ENCODE measurements around the gene DPP6. TPM values are rescaled to one million over a fixed set of nuclear protein-coding genes. Genes with fewer than 3 reads are reported as not detected.

The DPP6 gene
- total RNA-seq, 2 donors from 2014 or later, result 0.05 to 38.7 TPM

DNA sequence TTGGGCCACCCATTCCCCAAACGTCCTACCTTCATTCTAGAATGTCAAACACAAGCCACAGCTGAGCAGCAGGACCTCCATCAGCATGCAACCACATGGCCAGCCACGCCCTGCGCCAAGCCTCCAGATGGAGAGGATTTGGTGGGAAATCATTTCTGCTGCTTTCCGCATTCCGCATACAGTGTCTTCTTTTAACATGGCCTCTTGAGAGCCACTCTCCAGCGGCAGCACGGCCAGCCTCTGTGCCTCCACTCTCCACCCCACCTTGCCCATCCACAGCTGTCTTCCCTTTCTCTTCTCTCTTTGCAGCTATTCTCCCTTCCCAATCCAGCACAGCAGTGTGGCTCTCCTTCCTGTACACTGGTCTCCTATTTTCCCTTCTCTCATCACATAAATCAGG is 561.6 kb downstream of the DPP6 start:
- H3K27ac ChIP-seq, result no peak overlapping the region
- intact Hi-C loops (cut with DNase I), result no loop called here

GRCh38 chr7:154620141-154620755 is 568.0 kb downstream of the DPP6 start:
- intact Hi-C loops (cut with DNase I), result no loop called here
- TF ChIP-seq POLR2A (IDR thresholded peaks at IDR 0.05), result no peak
- TF ChIP-seq, protein P1, sequence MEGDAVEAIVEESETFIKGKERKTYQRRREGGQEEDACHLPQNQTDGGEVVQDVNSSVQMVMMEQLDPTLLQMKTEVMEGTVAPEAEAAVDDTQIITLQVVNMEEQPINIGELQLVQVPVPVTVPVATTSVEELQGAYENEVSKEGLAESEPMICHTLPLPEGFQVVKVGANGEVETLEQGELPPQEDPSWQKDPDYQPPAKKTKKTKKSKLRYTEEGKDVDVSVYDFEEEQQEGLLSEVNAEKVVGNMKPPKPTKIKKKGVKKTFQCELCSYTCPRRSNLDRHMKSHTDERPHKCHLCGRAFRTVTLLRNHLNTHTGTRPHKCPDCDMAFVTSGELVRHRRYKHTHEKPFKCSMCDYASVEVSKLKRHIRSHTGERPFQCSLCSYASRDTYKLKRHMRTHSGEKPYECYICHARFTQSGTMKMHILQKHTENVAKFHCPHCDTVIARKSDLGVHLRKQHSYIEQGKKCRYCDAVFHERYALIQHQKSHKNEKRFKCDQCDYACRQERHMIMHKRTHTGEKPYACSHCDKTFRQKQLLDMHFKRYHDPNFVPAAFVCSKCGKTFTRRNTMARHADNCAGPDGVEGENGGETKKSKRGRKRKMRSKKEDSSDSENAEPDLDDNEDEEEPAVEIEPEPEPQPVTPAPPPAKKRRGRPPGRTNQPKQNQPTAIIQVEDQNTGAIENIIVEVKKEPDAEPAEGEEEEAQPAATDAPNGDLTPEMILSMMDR (IDR thresholded peaks at IDR 0.05), result no peak
- TF ChIP-seq POLR2AphosphoS5 (IDR thresholded peaks at IDR 0.05), result no peak

More for the DNA sequence above, 561.6 kb downstream of the DPP6 start:
- TF ChIP-seq, protein P1 (IDR thresholded peaks at IDR 0.05), result no peak
- TF ChIP-seq POLR2AphosphoS5 (IDR thresholded peaks at IDR 0.05) (no peak), POLR2A (IDR thresholded peaks at IDR 0.05) (no peak)
- WGBS, result 85% methylated on average over 7 of the region's 7 CpGs
- Histone ChIP-seq H3K4me3 (no peak overlapping the region), H3K9me3 (no peaks in the 10 kb centered on the region), H3K27me3 (replicated peaks; ENCODE audit: insufficient read depth) (no peaks in the 10 kb centered on the region), H3K4me1 (replicated peaks) (no peaks in the 10 kb centered on the region), H3K36me3 (no peaks in the 10 kb centered on the region)
- DNase-seq (ENCODE audit: low spot score), result no peak

GRCh38 chr7:154623399-154623798 is 571.2 kb downstream of the DPP6 start:
- no peak overlapping the region for H3K4me3 ChIP-seq
- H3K9me3 ChIP-seq, result no peaks in the 10 kb centered on the region
- intact Hi-C loops (cut with DNase I), result no loop called here
- TF ChIP-seq POLR2AphosphoS5 (IDR thresholded peaks at IDR 0.05) (no peak), POLR2A (IDR thresholded peaks at IDR 0.05) (no peak)
- TF ChIP-seq, protein P1 (IDR thresholded peaks at IDR 0.05), result no peak
- no peaks in the 10 kb centered on the region for H3K27me3 ChIP-seq (replicated peaks; ENCODE audit: insufficient read depth)
- no peaks in the 10 kb centered on the region for H3K36me3 ChIP-seq
- H3K4me1 ChIP-seq (replicated peaks), result no peaks in the 10 kb centered on the region
- DNase-seq (ENCODE audit: low spot score), result no peak
- H3K27ac ChIP-seq, result no peak overlapping the region
- WGBS, result 74% methylated on average over 22 of the region's 22 CpGs

More at GRCh38 chr7:154620141-154620755, 568.0 kb downstream of the DPP6 start:
- Histone ChIP-seq H3K4me3 (no peak overlapping the region), H3K36me3 (no peaks in the 10 kb centered on the region), H3K27ac (no peak overlapping the region), H3K9me3 (no peaks in the 10 kb centered on the region), H3K4me1 (replicated peaks) (no peaks in the 10 kb centered on the region), H3K27me3 (replicated peaks; ENCODE audit: insufficient read depth) (no peaks in the 10 kb centered on the region)
- no peak for DNase-seq (ENCODE audit: low spot score)
- 90% methylated on average over 9 of the region's 9 CpGs for WGBS

- no peak for DNase-seq (ENCODE audit: low spot score)
- Histone ChIP-seq H3K36me3 (no peaks in the 10 kb centered on the region), H3K27ac (no peak overlapping the region), H3K4me1 (replicated peaks) (no peaks in the 10 kb centered on the region), H3K4me3 (no peak overlapping the region), H3K27me3 (replicated peaks; ENCODE audit: insufficient read depth) (no peaks in the 10 kb centered on the region), H3K9me3 (no peaks in the 10 kb centered on the region)
- intact Hi-C loops (cut with DNase I), result no loop called here
- WGBS, result 60% methylated on average over 5 of the region's 5 CpGs
- TF ChIP-seq, protein P1 (IDR thresholded peaks at IDR 0.05), result no peak
- TF ChIP-seq POLR2AphosphoS5 (IDR thresholded peaks at IDR 0.05) (no peak), POLR2A (IDR thresholded peaks at IDR 0.05) (no peak)
Measured at GRCh38 chr7:154627646-154628290, 575.6 kb downstream of the DPP6 start.

DNA sequence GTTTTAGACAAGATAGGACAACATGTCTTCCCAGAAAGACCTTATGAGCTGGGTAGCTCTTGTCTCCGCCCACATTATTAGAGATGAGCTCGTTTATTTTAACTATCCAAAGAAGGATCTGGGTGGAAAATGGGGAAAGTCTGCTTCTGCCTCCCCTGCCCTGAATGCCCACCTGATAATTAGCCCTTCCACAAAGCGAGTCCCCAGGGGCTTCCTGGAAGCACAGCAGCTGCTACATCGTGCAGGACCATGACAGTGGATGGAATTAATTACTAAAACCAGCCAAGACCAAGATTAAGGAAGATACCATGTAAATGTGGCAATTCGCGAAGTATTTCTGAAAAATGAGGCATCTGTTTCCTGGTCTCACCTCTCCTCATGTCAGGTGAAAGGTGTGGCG is 576.4 kb downstream of the DPP6 start:
- no peak for TF ChIP-seq POLR2A (IDR thresholded peaks at IDR 0.05)
- TF ChIP-seq, protein P1 (IDR thresholded peaks at IDR 0.05), result no peak
- TF ChIP-seq POLR2AphosphoS5 (IDR thresholded peaks at IDR 0.05), result no peak
- Histone ChIP-seq H3K27me3 (replicated peaks; ENCODE audit: insufficient read depth) (no peaks in the 10 kb centered on the region), H3K9me3 (no peaks in the 10 kb centered on the region), H3K4me3 (no peak overlapping the region), H3K27ac (no peak overlapping the region), H3K4me1 (replicated peaks) (no peaks in the 10 kb centered on the region), H3K36me3 (no peaks in the 10 kb centered on the region)
- no peak for DNase-seq (ENCODE audit: low spot score)
- intact Hi-C loops (cut with DNase I), result no loop called here
- 64% methylated on average over 7 of the region's 7 CpGs for WGBS
